ENCODE results near the gene LRRC18.

Gene LRRC18

GRCh38 chr10:48939790-48940325 is at the start of gene LRRC18:
TSS of gene LRRC18 (minus strand) at chr10:48939840. CDS start at chr10:48914155, 25,685 bp downstream.
- TF ChIP-seq CTCF (IDR thresholded peaks at IDR 0.05; ENCODE audit: borderline replicate concordance, insufficient read depth, low read depth, low read length): no peak
- H3K4me3 ChIP-seq (ENCODE audit: low read depth, low read length): no peak within 1 kb of the TSS

- TF ChIP-seq CTCF (IDR thresholded peaks at IDR 0.05; ENCODE audit: borderline replicate concordance, insufficient read depth, low read depth, low read length): no peak
- no peak overlapping the region for H3K4me3 ChIP-seq (ENCODE audit: low read depth, low read length)
These were observed 46.0 kb upstream of the LRRC18 start for GRCh38 chr10:48985621-48986158.

- no peak overlapping the region for H3K4me3 ChIP-seq (ENCODE audit: low read depth, low read length)
- no peak for TF ChIP-seq CTCF (IDR thresholded peaks at IDR 0.05; ENCODE audit: borderline replicate concordance, insufficient read depth, low read depth, low read length)
These were observed 44.2 kb upstream of the LRRC18 start for GRCh38 chr10:48983648-48984351.

GRCh38 chr10:48982584-48982983 is 42.9 kb upstream of the LRRC18 start:
- H3K4me3 ChIP-seq (ENCODE audit: low read depth, low read length): no peak overlapping the region
- no peak for TF ChIP-seq CTCF (IDR thresholded peaks at IDR 0.05; ENCODE audit: borderline replicate concordance, insufficient read depth, low read depth, low read length)

GRCh38 chr10:48981310-48981907 is 41.8 kb upstream of the LRRC18 start:
- TF ChIP-seq CTCF (IDR thresholded peaks at IDR 0.05; ENCODE audit: borderline replicate concordance, insufficient read depth, low read depth, low read length): peak; percentile 81
- H3K4me3 ChIP-seq (ENCODE audit: low read depth, low read length): no peak overlapping the region

- TF ChIP-seq CTCF (IDR thresholded peaks at IDR 0.05; ENCODE audit: borderline replicate concordance, insufficient read depth, low read depth, low read length): no peak
- no peak overlapping the region for H3K4me3 ChIP-seq (ENCODE audit: low read depth, low read length)
These were observed 38.7 kb upstream of the LRRC18 start for GRCh38 chr10:48978318-48978717.

Measured in GM12875 (cell line).